Activated CD8-positive, alpha-beta T cell treated with anti-CD3 and anti-CD28 coated beads for 36 hours (primary cell): ENCODE measurements around the gene STMN3. TPM values are rescaled to one million over a fixed set of nuclear protein-coding genes. Genes with fewer than 3 reads are reported as not detected.

ENCODE experiments used
- ATAC-seq: fragments of 200-7000 bp; cut with Tn5 transposase; one replicate; pipeline ENCODE4 v1.10.0; 2021; ENCODE audit warnings: mild to moderate bottlenecking, moderate library complexity
- CTCF ChIA-PET: fragments of 350-600 bp; sonication (Branson Sonifier 250); formaldehyde crosslinking; loops from one replicate; lab custom pipeline; 2021; ENCODE audit warnings: antibody characterized with exemption; lab: Charles Lee
- POLR2A ChIA-PET: fragments of 350-600 bp; sonication (Branson Sonifier 250); formaldehyde crosslinking; loops from one replicate; lab custom pipeline; 2021; ENCODE audit warnings: antibody characterized with exemption; lab: Charles Lee
- DNase-seq: peaks from one replicate; pipeline ENCODE4 v3.0.0-alpha.2; 2020
- H3K27ac Mint-ChIP-seq: one replicate; pipeline ENCODE4 v1.8.0; 2021; ENCODE audit warnings: mild to moderate bottlenecking, mixed read lengths
- H3K27me3 Mint-ChIP-seq: one replicate; pipeline ENCODE4 v1.8.0; 2021; ENCODE audit warnings: mixed read lengths
- H3K36me3 Mint-ChIP-seq: one replicate; pipeline ENCODE4 v1.8.0; 2021; ENCODE audit warnings: low read depth, mixed read lengths
- H3K4me1 Mint-ChIP-seq: one replicate; pipeline ENCODE4 v1.8.0; 2021; ENCODE audit warnings: low read depth, mixed read lengths
- H3K4me3 Mint-ChIP-seq: one replicate; pipeline ENCODE4 v1.8.0; 2021; ENCODE audit warnings: mild to moderate bottlenecking, moderate library complexity, mixed read lengths
- H3K9me3 Mint-ChIP-seq: one replicate; pipeline ENCODE4 v1.8.0; 2021; ENCODE audit warnings: mixed read lengths
- CTCF ChIP-seq: fragments of 200-600 bp; IDR thresholded peaks from one replicate; pipeline ENCODE4 v1.8.0; 2022; ENCODE audit warnings: antibody characterized with exemption, mild to moderate bottlenecking
- intact Hi-C: fragments of 100-400 bp; cut with micrococcal nuclease; formaldehyde crosslinking; loops from one replicate; pipeline ENCODE4 v1.10.0; 2022
- total RNA-seq, 2 experiments: library from RNA; stranded (reverse); gene quantifications; one replicate each; pipeline ENCODE4 v1.2.3, GENCODE V29; 2021

STMN3 gene
- total RNA-seq, 2 experiments from 2014 or later: 17.8 to 18.4 TPM

- Mint-ChIP-seq H3K27me3 (no peaks in the 10 kb centered on the region), H3K27ac (no peak overlapping the region), H3K4me1 (peaks cover 26% of the 10 kb centered on the region), H3K9me3 (no peaks in the 10 kb centered on the region), H3K4me3 (no peak overlapping the region), H3K36me3 (peaks cover 18% of the 10 kb centered on the region)
- POLR2A ChIA-PET: interaction anchor here (0.7 to 2.7 kb wide), 4 partner anchors 8 to 173 kb away, joined by 3 to 13 read pairs (median 4); partner anchors contain the start of gene RTEL1
- ATAC-seq (no peak), DNase-seq (no peak)
- CTCF ChIA-PET: no interaction called here
- no peak for TF ChIP-seq CTCF
- intact Hi-C loops: no loop called here
Observed at GRCh38 chr20:63694584-63695423, 41.6 kb upstream of the STMN3 start.

- Mint-ChIP-seq H3K4me3 (peak overlapping the region; percentile 41), H3K4me1 (peaks cover 21% of the 10 kb centered on the region), H3K36me3 (peaks cover 18% of the 10 kb centered on the region), H3K9me3 (no peaks in the 10 kb centered on the region), H3K27me3 (no peaks in the 10 kb centered on the region), H3K27ac (peak overlapping the region; percentile 83)
- TF ChIP-seq CTCF: no peak
- DNase-seq: no peak
- ChIA-PET POLR2A (interaction anchor here (0.7 to 1.0 kb wide), 2 partner anchors 36 to 123 kb away, joined by 3 read pairs; partner anchors contain the start of gene RTEL1), CTCF (no interaction called here)
- no peak for ATAC-seq
- intact Hi-C loops: no loop called here
Observed at GRCh38 chr20:63693733-63694583, 40.7 kb upstream of the STMN3 start.

GRCh38 chr20:63693083-63693732, 40.0 kb upstream of the STMN3 start:
- H3K9me3 Mint-ChIP-seq: no peaks in the 10 kb centered on the region
- no peak for TF ChIP-seq CTCF
- peak overlapping the region; percentile 30 for H3K27ac Mint-ChIP-seq
- intact Hi-C loops: no loop called here
- ATAC-seq (no peak), DNase-seq (no peak)
- no peak overlapping the region for H3K4me3 Mint-ChIP-seq
- peaks cover 18% of the 10 kb centered on the region for H3K36me3 Mint-ChIP-seq
- ChIA-PET CTCF (no interaction called here), POLR2A (no interaction called here)
- peaks cover 16% of the 10 kb centered on the region for H3K4me1 Mint-ChIP-seq
- H3K27me3 Mint-ChIP-seq: no peaks in the 10 kb centered on the region

GRCh38 chr20:63692436-63693082, 39.3 kb upstream of the STMN3 start:
- H3K27me3 Mint-ChIP-seq: no peaks in the 10 kb centered on the region
- no peak for ATAC-seq
- H3K36me3 Mint-ChIP-seq: peaks cover 16% of the 10 kb centered on the region
- POLR2A ChIA-PET: no interaction called here
- peak overlapping the region; percentile 30 for H3K27ac Mint-ChIP-seq
- intact Hi-C loops: no loop called here
- H3K4me3 Mint-ChIP-seq: no peak overlapping the region
- DNase-seq: no peak
- no peaks in the 10 kb centered on the region for H3K9me3 Mint-ChIP-seq
- CTCF ChIA-PET: no interaction called here
- peaks cover 13% of the 10 kb centered on the region for H3K4me1 Mint-ChIP-seq
- TF ChIP-seq CTCF: no peak
